ENCODE data around the gene CHKB.
A peak's percentile ranks its signal among the peaks of the same experiment; 100 is the strongest.

CHKB gene

DNA sequence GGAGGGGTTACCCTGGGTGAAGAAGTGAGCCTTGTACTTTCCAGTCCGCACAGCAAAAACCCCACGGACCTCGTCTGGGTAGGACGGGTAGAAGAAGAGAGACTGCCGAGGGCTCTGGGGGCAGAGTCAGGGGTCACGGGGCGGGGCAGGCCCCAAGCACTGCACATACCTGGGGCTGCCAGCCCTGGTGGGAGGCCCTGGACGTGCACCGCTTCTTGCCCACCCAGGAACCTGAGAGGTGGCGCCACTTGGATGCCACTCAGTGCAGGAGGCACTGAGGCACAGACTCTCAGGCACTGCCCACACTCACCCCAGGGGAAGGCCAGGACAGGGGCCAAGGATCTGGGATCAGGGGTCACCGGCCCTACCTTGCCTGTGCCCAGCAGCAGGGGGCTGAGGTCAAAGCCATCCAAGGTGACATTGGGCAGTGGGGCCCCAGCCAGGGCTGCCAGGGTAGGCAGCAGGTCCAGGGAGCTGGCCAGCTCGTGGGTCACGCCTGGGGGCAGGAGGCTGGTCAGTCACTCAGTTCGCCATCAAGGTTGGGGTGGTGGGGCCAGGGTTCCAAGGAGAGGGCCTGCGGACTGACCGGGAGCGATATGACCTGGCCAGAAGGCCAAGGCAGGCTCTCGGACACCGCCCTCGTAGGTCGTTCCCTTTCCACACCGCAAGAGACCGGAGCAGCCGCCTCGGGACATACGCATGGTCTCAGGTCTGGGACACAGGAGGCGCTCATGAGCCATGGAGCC is 43.1 kb upstream of the CHKB start:
- peaks cover 2% of the 10 kb centered on the region for H3K79me1 ChIP-seq (ENCODE audit: low read depth, low read length)
- H3K4me2 ChIP-seq (ENCODE audit: insufficient read depth, low read length, poor library complexity, severe bottlenecking): no peak overlapping the region
- no peak overlapping the region for H3K4me3 ChIP-seq (ENCODE audit: low read length in 2 of 2)
- H3K27me3 ChIP-seq (ENCODE audit: control insufficient read depth in 3 of 3, insufficient read depth in 3 of 3, low read depth in 1 of 3, low read length in 3 of 3): peaks cover 0 to 8% (median 0%) of the 10 kb centered on the region in 3 experiments
- peak overlapping the region; percentile 20 for H3K23ac ChIP-seq (ENCODE audit: low read depth, low read length, poor library complexity)
- H2BK12ac ChIP-seq (ENCODE audit: low read length): no peak overlapping the region
- H3K27ac ChIP-seq (replicated peaks; ENCODE audit: low read length): no peak overlapping the region
- no peaks in the 10 kb centered on the region for H3K36me3 ChIP-seq (replicated peaks in 1 of 2; ENCODE audit: control insufficient read depth in 2 of 2, insufficient read depth in 2 of 2, low read length in 2 of 2)
- H3K18ac ChIP-seq (ENCODE audit: low read length): no peak overlapping the region
- peak overlapping the region; percentile 88 for H2AK5ac ChIP-seq (ENCODE audit: low read depth, low read length)
- no CpG with 5 or more reads among the region's 27 CpGs for WGBS, 2 donors (ENCODE audit: extremely low coverage in 2 of 2, insufficient read length in 2 of 2, insufficient replicate concordance in 1 of 2)
- DNase-seq (ENCODE audit: low spot score): no peak
- H2BK15ac ChIP-seq (ENCODE audit: low read length): no peak overlapping the region
- peaks cover 29 to 31% of the 10 kb centered on the region in 2 donors for H3K4me1 ChIP-seq (ENCODE audit: control insufficient read depth in 2 of 2, insufficient read depth in 1 of 2, low read depth in 1 of 2, low read length in 2 of 2)
- H4K91ac ChIP-seq (ENCODE audit: low read depth, low read length, poor library complexity): no peak overlapping the region
- no peak overlapping the region for H2AFZ ChIP-seq (ENCODE audit: low read length)
- H3K9ac ChIP-seq (ENCODE audit: low read depth, low read length, poor library complexity): no peak overlapping the region
- no peak overlapping the region for H3K14ac ChIP-seq (ENCODE audit: low read length)
- no peak overlapping the region for H4K8ac ChIP-seq (ENCODE audit: low read depth, low read length)
- H3K4ac ChIP-seq (ENCODE audit: low read length): no peak overlapping the region
- no peak overlapping the region for H2BK5ac ChIP-seq (ENCODE audit: low read length)
- H2BK120ac ChIP-seq (ENCODE audit: low read depth, low read length): no peak overlapping the region
- H3K9me3 ChIP-seq (replicated peaks in 1 of 2; ENCODE audit: control insufficient read depth in 2 of 2, insufficient read depth in 1 of 2, low read depth in 1 of 2, low read length in 2 of 2): no peaks in the 10 kb centered on the region

GRCh38 chr22:50625131-50625567 is 42.5 kb upstream of the CHKB start:
- no peaks in the 10 kb centered on the region for H3K36me3 ChIP-seq (replicated peaks in 1 of 2; ENCODE audit: control insufficient read depth in 2 of 2, insufficient read depth in 2 of 2, low read length in 2 of 2)
- H3K4me1 ChIP-seq (ENCODE audit: control insufficient read depth in 2 of 2, insufficient read depth in 1 of 2, low read depth in 1 of 2, low read length in 2 of 2): peaks cover 30 to 35% of the 10 kb centered on the region in 2 donors
- H2AK5ac ChIP-seq (ENCODE audit: low read depth, low read length): no peak overlapping the region
- no peak overlapping the region for H3K4me2 ChIP-seq (ENCODE audit: insufficient read depth, low read length, poor library complexity, severe bottlenecking)
- H3K14ac ChIP-seq (ENCODE audit: low read length): no peak overlapping the region
- peaks cover 2% of the 10 kb centered on the region for H3K79me1 ChIP-seq (ENCODE audit: low read depth, low read length)
- H3K23ac ChIP-seq (ENCODE audit: low read depth, low read length, poor library complexity): no peak overlapping the region
- no peak overlapping the region for H3K18ac ChIP-seq (ENCODE audit: low read length)
- H2BK120ac ChIP-seq (ENCODE audit: low read depth, low read length): no peak overlapping the region
- no peak overlapping the region for H2BK15ac ChIP-seq (ENCODE audit: low read length)
- no peak overlapping the region for H3K9ac ChIP-seq (ENCODE audit: low read depth, low read length, poor library complexity)
- no peak overlapping the region for H4K8ac ChIP-seq (ENCODE audit: low read depth, low read length)
- WGBS, 2 donors (ENCODE audit: extremely low coverage in 2 of 2, insufficient read length in 2 of 2, insufficient replicate concordance in 1 of 2): no CpG with 5 or more reads among the region's 14 CpGs
- H3K27me3 ChIP-seq (ENCODE audit: control insufficient read depth in 3 of 3, insufficient read depth in 3 of 3, low read depth in 1 of 3, low read length in 3 of 3): peaks cover 0 to 8% (median 0%) of the 10 kb centered on the region in 3 experiments
- H3K4ac ChIP-seq (ENCODE audit: low read length): no peak overlapping the region
- H2BK5ac ChIP-seq (ENCODE audit: low read length): no peak overlapping the region
- H4K91ac ChIP-seq (ENCODE audit: low read depth, low read length, poor library complexity): no peak overlapping the region
- no peak overlapping the region for H3K4me3 ChIP-seq (ENCODE audit: low read length in 2 of 2)
- no peak for DNase-seq (ENCODE audit: low spot score)
- no peak overlapping the region for H3K27ac ChIP-seq (replicated peaks; ENCODE audit: low read length)
- H2BK12ac ChIP-seq (ENCODE audit: low read length): no peak overlapping the region
- no peaks in the 10 kb centered on the region for H3K9me3 ChIP-seq (replicated peaks in 1 of 2; ENCODE audit: control insufficient read depth in 2 of 2, insufficient read depth in 1 of 2, low read depth in 1 of 2, low read length in 2 of 2)
- H2AFZ ChIP-seq (ENCODE audit: low read length): no peak overlapping the region

DNA sequence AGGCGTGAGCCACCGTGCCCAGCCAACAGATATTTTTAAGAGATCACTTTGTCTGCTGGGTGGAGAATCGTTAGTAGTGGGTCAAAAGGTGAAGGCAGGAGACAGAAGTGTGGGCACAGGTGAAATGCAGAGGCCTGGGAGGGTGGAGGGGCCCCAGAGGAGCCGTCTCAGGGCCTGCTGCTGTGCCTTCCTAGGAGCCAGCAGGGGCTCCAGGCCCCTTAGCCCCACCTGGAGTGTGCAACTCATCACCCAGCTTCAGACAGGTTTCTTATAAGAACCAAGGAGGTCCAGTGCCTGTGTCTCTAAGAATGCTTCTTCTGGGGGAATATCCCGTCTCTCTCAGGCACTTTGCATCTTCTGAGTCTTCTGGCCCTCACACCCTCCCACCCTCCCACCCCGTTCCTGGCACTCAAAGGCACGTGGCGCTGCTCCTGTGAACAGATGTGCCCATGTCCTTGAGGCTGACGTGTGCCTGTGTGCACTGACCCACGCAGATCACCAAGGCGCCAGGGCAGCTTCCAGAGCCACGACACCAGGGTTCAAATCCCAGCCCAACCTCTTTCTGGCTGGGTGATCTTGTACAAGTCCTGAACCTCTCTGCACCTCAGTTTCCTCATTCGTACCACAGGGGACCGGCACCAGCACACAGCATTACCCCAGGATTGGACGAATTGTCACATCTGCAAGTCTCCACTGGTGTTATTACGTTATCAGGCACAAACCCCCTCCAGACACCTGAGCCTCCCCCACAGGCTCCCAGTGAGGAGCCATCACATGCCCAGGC is 41.9 kb upstream of the CHKB start:
- peaks cover 2% of the 10 kb centered on the region for H3K79me1 ChIP-seq (ENCODE audit: low read depth, low read length)

More for the DNA sequence above, 41.9 kb upstream of the CHKB start:
- Histone ChIP-seq H2BK5ac (ENCODE audit: low read length) (no peak overlapping the region), H2BK15ac (ENCODE audit: low read length) (no peak overlapping the region), H3K4me2 (ENCODE audit: insufficient read depth, low read length, poor library complexity, severe bottlenecking) (no peak overlapping the region), H2AK5ac (ENCODE audit: low read depth, low read length) (no peak overlapping the region), H2BK120ac (ENCODE audit: low read depth, low read length) (no peak overlapping the region), H3K9ac (ENCODE audit: low read depth, low read length, poor library complexity) (no peak overlapping the region), H2AFZ (ENCODE audit: low read length) (no peak overlapping the region), H3K18ac (ENCODE audit: low read length) (no peak overlapping the region), H4K8ac (ENCODE audit: low read depth, low read length) (no peak overlapping the region), H3K9me3 (replicated peaks in 1 of 2; ENCODE audit: control insufficient read depth in 2 of 2, insufficient read depth in 1 of 2, low read depth in 1 of 2, low read length in 2 of 2) (no peaks in the 10 kb centered on the region), H3K27ac (replicated peaks; ENCODE audit: low read length) (no peak overlapping the region), H2BK12ac (ENCODE audit: low read length) (no peak overlapping the region), H3K4me1 (ENCODE audit: control insufficient read depth in 2 of 2, insufficient read depth in 1 of 2, low read depth in 1 of 2, low read length in 2 of 2) (peaks cover 30 to 33% of the 10 kb centered on the region in 2 donors), H3K23ac (ENCODE audit: low read depth, low read length, poor library complexity) (no peak overlapping the region), H4K91ac (ENCODE audit: low read depth, low read length, poor library complexity) (no peak overlapping the region), H3K27me3 (ENCODE audit: control insufficient read depth in 3 of 3, insufficient read depth in 3 of 3, low read depth in 1 of 3, low read length in 3 of 3) (peaks cover 0 to 8% (median 0%) of the 10 kb centered on the region in 3 experiments), H3K14ac (ENCODE audit: low read length) (no peak overlapping the region), H3K36me3 (replicated peaks in 1 of 2; ENCODE audit: control insufficient read depth in 2 of 2, insufficient read depth in 2 of 2, low read length in 2 of 2) (no peaks in the 10 kb centered on the region), H3K4me3 (ENCODE audit: low read length in 2 of 2) (no peak overlapping the region), H3K4ac (ENCODE audit: low read length) (no peak overlapping the region)
- WGBS, 2 donors (ENCODE audit: extremely low coverage in 2 of 2, insufficient read length in 2 of 2, insufficient replicate concordance in 1 of 2): no CpG with 5 or more reads among the region's 16 CpGs
- no peak for DNase-seq (ENCODE audit: low spot score)

All from neuronal stem cell (in vitro differentiated cells).